Activated T-helper 2 cell treated with anti-CD3 and anti-CD28 coated beads, Interferon-gamma antibody, Interleukin-2, Interleukin-4, amounts not matched to agents 10 μg/mL and 5 μg/mL and 100 μg/mL, durations not matched to agents 14 hours and 24 hours and 36 hours (primary cell): ENCODE measurements around the gene DOLK. TPM values are rescaled to one million over a fixed set of nuclear protein-coding genes. Genes with fewer than 3 reads are reported as not detected.
"Not testable (repeated sequence)": the region's sequence is repeated elsewhere in the genome, so short reads cannot be mapped to it uniquely, and the experiment has no call there.

ENCODE experiments used
- DNase-seq: peaks from one replicate; pipeline ENCODE4 v3.0.0; 2021; ENCODE audit warnings: low spot score
- H3K27ac Mint-ChIP-seq: one replicate; pipeline ENCODE4 v1.8.0; 2021; ENCODE audit warnings: mixed read lengths
- H3K27me3 Mint-ChIP-seq: one replicate; pipeline ENCODE4 v1.8.0; 2021; ENCODE audit warnings: low read depth, mixed read lengths
- H3K36me3 Mint-ChIP-seq: one replicate; pipeline ENCODE4 v1.8.0; 2021; ENCODE audit warnings: low read depth, mixed read lengths
- H3K4me1 Mint-ChIP-seq: one replicate; pipeline ENCODE4 v1.8.0; 2021; ENCODE audit warnings: low read depth, mixed read lengths
- H3K4me3 Mint-ChIP-seq: one replicate; pipeline ENCODE4 v1.8.0; 2021; ENCODE audit warnings: low read depth, mild to moderate bottlenecking, moderate library complexity, mixed read lengths
- H3K9me3 Mint-ChIP-seq: one replicate; pipeline ENCODE4 v1.8.0; 2021; ENCODE audit warnings: mixed read lengths
- intact Hi-C: fragments of 100-400 bp; cut with micrococcal nuclease; formaldehyde crosslinking; loops from one replicate; pipeline ENCODE4 v1.15.1; 2023
- total RNA-seq: library from RNA; stranded (reverse); gene quantifications from 2 replicates; pipeline ENCODE4 v1.2.3, GENCODE V29; 2022

The DOLK gene
- total RNA-seq, 1 donor from 2014 or later: 13.3 TPM

- Mint-ChIP-seq H3K36me3 (peaks cover 42% of the 10 kb centered on the region), H3K27me3 (no peaks in the 10 kb centered on the region), H3K27ac (peak overlapping the region; percentile 98), H3K4me3 (peak overlapping the region; percentile 98), H3K9me3 (no peaks in the 10 kb centered on the region), H3K4me1 (peaks cover 18% of the 10 kb centered on the region)
- DNase-seq: no peak
- intact Hi-C loops: loop anchor here (2.0 to 5.0 kb wide), 4 partner anchors 43 to 624 kb away; partner anchors contain the start of genes COQ4, MIGA2 and TRUB2
These were observed 1.5 kb downstream of the DOLK start for GRCh38 chr9:128945798-128946501.

GRCh38 chr9:128944966-128945365 lies 2.4 kb downstream of the DOLK start:
- peaks cover 17% of the 10 kb centered on the region for H3K4me1 Mint-ChIP-seq
- not testable (repeated sequence) for H3K27ac Mint-ChIP-seq

GRCh38 chr9:128943832-128944620 lies 3.4 kb downstream of the DOLK start:
- H3K27ac Mint-ChIP-seq: no peak overlapping the region
- H3K27me3 Mint-ChIP-seq: no peaks in the 10 kb centered on the region
- DNase-seq: no peak
- H3K36me3 Mint-ChIP-seq: peaks cover 31% of the 10 kb centered on the region
- H3K4me3 Mint-ChIP-seq: no peak overlapping the region
- H3K9me3 Mint-ChIP-seq: no peaks in the 10 kb centered on the region
- intact Hi-C loops: no loop called here
- peaks cover 17% of the 10 kb centered on the region for H3K4me1 Mint-ChIP-seq

More at GRCh38 chr9:128944966-128945365, 2.4 kb downstream of the DOLK start:
- H3K9me3 Mint-ChIP-seq, H3K27me3 Mint-ChIP-seq, H3K4me3 Mint-ChIP-seq, DNase-seq: not testable (repeated sequence)
- intact Hi-C loops: loop anchor here (5.0 kb wide), 1 partner anchor 623 kb away; the partner anchor contains the start of genes COQ4 and TRUB2
- H3K36me3 Mint-ChIP-seq: peaks cover 38% of the 10 kb centered on the region

- H3K27ac Mint-ChIP-seq: no peak overlapping the region
- H3K36me3 Mint-ChIP-seq: peaks cover 14% of the 10 kb centered on the region
- H3K27me3 Mint-ChIP-seq: no peaks in the 10 kb centered on the region
- peaks cover 6% of the 10 kb centered on the region for H3K4me1 Mint-ChIP-seq
- intact Hi-C loops: no loop called here
- H3K9me3 Mint-ChIP-seq: no peaks in the 10 kb centered on the region
- DNase-seq: no peak
- no peak overlapping the region for H3K4me3 Mint-ChIP-seq
These were observed 6.3 kb downstream of the DOLK start for GRCh38 chr9:128940946-128941755.

GRCh38 chr9:128940271-128940921 lies 7.0 kb downstream of the DOLK start:
- Mint-ChIP-seq H3K27me3 (no peaks in the 10 kb centered on the region), H3K4me1 (no peaks in the 10 kb centered on the region), H3K36me3 (peaks cover 6% of the 10 kb centered on the region), H3K27ac (no peak overlapping the region), H3K9me3 (no peaks in the 10 kb centered on the region), H3K4me3 (no peak overlapping the region)
- intact Hi-C loops: no loop called here
- DNase-seq: no peak

- intact Hi-C loops: no loop called here
- no peak for DNase-seq
- Mint-ChIP-seq H3K27me3 (no peaks in the 10 kb centered on the region), H3K4me1 (no peaks in the 10 kb centered on the region), H3K27ac (no peak overlapping the region), H3K9me3 (no peaks in the 10 kb centered on the region), H3K36me3 (no peaks in the 10 kb centered on the region), H3K4me3 (no peak overlapping the region)
These were observed 9.9 kb downstream of the DOLK start for GRCh38 chr9:128937310-128938165.

- Mint-ChIP-seq H3K9me3 (no peaks in the 10 kb centered on the region), H3K27me3 (no peaks in the 10 kb centered on the region), H3K27ac (no peak overlapping the region), H3K4me1 (no peaks in the 10 kb centered on the region), H3K36me3 (no peaks in the 10 kb centered on the region), H3K4me3 (no peak overlapping the region)
- DNase-seq: no peak
- intact Hi-C loops: no loop called here
These were observed 11.1 kb downstream of the DOLK start for GRCh38 chr9:128936171-128936865.

- Mint-ChIP-seq H3K27me3 (no peaks in the 10 kb centered on the region), H3K36me3 (no peaks in the 10 kb centered on the region), H3K4me3 (no peak overlapping the region), H3K9me3 (no peaks in the 10 kb centered on the region), H3K4me1 (no peaks in the 10 kb centered on the region), H3K27ac (no peak overlapping the region)
- no peak for DNase-seq
- intact Hi-C loops: no loop called here
These were observed 13.7 kb downstream of the DOLK start for GRCh38 chr9:128933731-128934130.

- intact Hi-C loops: no loop called here
- Mint-ChIP-seq H3K4me3 (no peak overlapping the region), H3K27ac (no peak overlapping the region), H3K9me3 (no peaks in the 10 kb centered on the region), H3K27me3 (peaks cover 2% of the 10 kb centered on the region), H3K36me3 (no peaks in the 10 kb centered on the region), H3K4me1 (peaks cover 7% of the 10 kb centered on the region)
- DNase-seq: no peak
These were observed 17.8 kb downstream of the DOLK start for GRCh38 chr9:128929560-128929959.

GRCh38 chr9:128928624-128929023 lies 18.8 kb downstream of the DOLK start:
- Mint-ChIP-seq H3K36me3 (no peaks in the 10 kb centered on the region), H3K4me3 (no peak overlapping the region)

GRCh38 chr9:128927731-128928411 lies 19.5 kb downstream of the DOLK start:
- peaks cover 2% of the 10 kb centered on the region for H3K27me3 Mint-ChIP-seq
- DNase-seq: peak; percentile 22
- intact Hi-C loops: loop anchor here (1.0 kb wide), 1 partner anchor 65 kb away; no protein-coding TSS in a partner anchor
- no peak overlapping the region for H3K27ac Mint-ChIP-seq
- no peaks in the 10 kb centered on the region for H3K36me3 Mint-ChIP-seq
- no peaks in the 10 kb centered on the region for H3K9me3 Mint-ChIP-seq
- peaks cover 7% of the 10 kb centered on the region for H3K4me1 Mint-ChIP-seq
- no peak overlapping the region for H3K4me3 Mint-ChIP-seq

More at GRCh38 chr9:128928624-128929023, 18.8 kb downstream of the DOLK start:
- DNase-seq: no peak
- Mint-ChIP-seq H3K4me1 (peaks cover 7% of the 10 kb centered on the region), H3K27me3 (peaks cover 2% of the 10 kb centered on the region), H3K27ac (no peak overlapping the region), H3K9me3 (no peaks in the 10 kb centered on the region)
- intact Hi-C loops: loop anchor here (1.0 kb wide), 1 partner anchor 65 kb away; no protein-coding TSS in a partner anchor
